HG03378 (cell line): Measurements from ENCODE around the gene CSNK1A1.
"Not testable (repeated sequence)": the region's sequence is repeated elsewhere in the genome, so short reads cannot be mapped to it uniquely, and the experiment has no call there.

Source experiments
- ATAC-seq: cut with Tn5 transposase; IDR thresholded peaks from one replicate; pipeline ENCODE4 v1.9.1; 2021; ENCODE audit warnings: mild to moderate bottlenecking, moderate library complexity; ENCODE audit not compliant: unreplicated experiment

The CSNK1A1 gene

GRCh38 chr5:149535787-149536186 is 15.5 kb downstream of the CSNK1A1 start:
- ATAC-seq = not testable (repeated sequence)

- no peak for ATAC-seq
Observed at GRCh38 chr5:149532413-149532812, 18.8 kb downstream of the CSNK1A1 start.

GRCh38 chr5:149529463-149529862 is 21.8 kb downstream of the CSNK1A1 start:
- ATAC-seq = no peak

GRCh38 chr5:149528281-149529060 is 22.8 kb downstream of the CSNK1A1 start:
- no peak for ATAC-seq

GRCh38 chr5:149526845-149527590 is 24.2 kb downstream of the CSNK1A1 start:
- no peak for ATAC-seq

GRCh38 chr5:149521739-149522685 is 29.2 kb downstream of the CSNK1A1 start:
- no peak for ATAC-seq

GRCh38 chr5:149519601-149520000 is 31.6 kb downstream of the CSNK1A1 start:
- ATAC-seq = no peak

GRCh38 chr5:149518620-149519019 is 32.6 kb downstream of the CSNK1A1 start:
- no peak for ATAC-seq

- ATAC-seq = no peak
Observed at GRCh38 chr5:149517461-149518122, 33.6 kb downstream of the CSNK1A1 start.

GRCh38 chr5:149514512-149514911 is 36.7 kb downstream of the CSNK1A1 start:
- ATAC-seq = no peak

- not testable (repeated sequence) for ATAC-seq
Observed at GRCh38 chr5:149513372-149513947, 37.8 kb downstream of the CSNK1A1 start.

GRCh38 chr5:149510136-149510535 is 41.1 kb downstream of the CSNK1A1 start:
- no peak for ATAC-seq

GRCh38 chr5:149504677-149505076 is 46.6 kb downstream of the CSNK1A1 start:
- no peak for ATAC-seq

GRCh38 chr5:149503006-149503405 is 48.2 kb downstream of the CSNK1A1 start:
- ATAC-seq = no peak

- ATAC-seq = no peak
Observed at GRCh38 chr5:149500922-149501582, 50.2 kb downstream of the CSNK1A1 start.

GRCh38 chr5:149498724-149499336 is 52.4 kb downstream of the CSNK1A1 start:
- ATAC-seq = no peak

- ATAC-seq = no peak
Observed at GRCh38 chr5:149497357-149497756, 53.9 kb downstream of the CSNK1A1 start.

- no peak for ATAC-seq
Observed at GRCh38 chr5:149496917-149497316, 54.3 kb downstream of the CSNK1A1 start.

- ATAC-seq = no peak
Observed at GRCh38 chr5:149496166-149496565, 55.1 kb downstream of the CSNK1A1 start.
